ENCODE measurements around the gene ACOD1. TPM values are rescaled to one million over a fixed set of nuclear protein-coding genes. Genes with fewer than 3 reads are reported as not detected.

The ACOD1 gene
- total and polyA plus RNA-seq, 8 donors, result 1.6 TPM; not detected in 7

DNA sequence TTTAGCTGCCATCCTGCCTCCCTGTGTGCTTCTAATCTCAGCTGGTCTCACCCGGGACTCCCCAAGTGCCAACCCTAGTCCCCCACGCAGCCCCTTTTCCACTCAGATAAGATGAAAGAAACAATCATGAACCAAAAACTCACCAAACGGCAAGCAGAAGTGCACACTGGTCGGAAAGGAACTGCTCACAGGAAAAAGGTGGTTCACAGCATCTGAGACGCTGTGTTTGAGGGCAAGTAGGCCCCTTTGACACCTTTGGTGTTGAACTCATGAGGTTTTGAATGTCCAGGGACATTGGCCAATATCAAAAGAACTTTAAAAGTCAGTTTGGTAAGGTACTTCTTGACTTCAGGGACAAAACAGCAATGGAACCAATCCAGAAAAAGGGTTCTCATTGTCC, 20.4 kb upstream of the ACOD1 start:
- no peak for DNase-seq
- Histone ChIP-seq H3K4me3 (no peak overlapping the region), H3K9me3 (peaks cover 0 to 4% of the 10 kb centered on the region in 2 donors), H3K27me3 (no peaks in the 10 kb centered on the region), H3K36me3 (no peaks in the 10 kb centered on the region), H3K27ac (no peak overlapping the region), H3K4me1 (no peaks in the 10 kb centered on the region)
- intact Hi-C loops (cut with DNase I), result no loop called here
- no peak for ATAC-seq
- TF ChIP-seq, protein P1, sequence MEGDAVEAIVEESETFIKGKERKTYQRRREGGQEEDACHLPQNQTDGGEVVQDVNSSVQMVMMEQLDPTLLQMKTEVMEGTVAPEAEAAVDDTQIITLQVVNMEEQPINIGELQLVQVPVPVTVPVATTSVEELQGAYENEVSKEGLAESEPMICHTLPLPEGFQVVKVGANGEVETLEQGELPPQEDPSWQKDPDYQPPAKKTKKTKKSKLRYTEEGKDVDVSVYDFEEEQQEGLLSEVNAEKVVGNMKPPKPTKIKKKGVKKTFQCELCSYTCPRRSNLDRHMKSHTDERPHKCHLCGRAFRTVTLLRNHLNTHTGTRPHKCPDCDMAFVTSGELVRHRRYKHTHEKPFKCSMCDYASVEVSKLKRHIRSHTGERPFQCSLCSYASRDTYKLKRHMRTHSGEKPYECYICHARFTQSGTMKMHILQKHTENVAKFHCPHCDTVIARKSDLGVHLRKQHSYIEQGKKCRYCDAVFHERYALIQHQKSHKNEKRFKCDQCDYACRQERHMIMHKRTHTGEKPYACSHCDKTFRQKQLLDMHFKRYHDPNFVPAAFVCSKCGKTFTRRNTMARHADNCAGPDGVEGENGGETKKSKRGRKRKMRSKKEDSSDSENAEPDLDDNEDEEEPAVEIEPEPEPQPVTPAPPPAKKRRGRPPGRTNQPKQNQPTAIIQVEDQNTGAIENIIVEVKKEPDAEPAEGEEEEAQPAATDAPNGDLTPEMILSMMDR (IDR thresholded peaks at IDR 0.05), result no peak

DNA sequence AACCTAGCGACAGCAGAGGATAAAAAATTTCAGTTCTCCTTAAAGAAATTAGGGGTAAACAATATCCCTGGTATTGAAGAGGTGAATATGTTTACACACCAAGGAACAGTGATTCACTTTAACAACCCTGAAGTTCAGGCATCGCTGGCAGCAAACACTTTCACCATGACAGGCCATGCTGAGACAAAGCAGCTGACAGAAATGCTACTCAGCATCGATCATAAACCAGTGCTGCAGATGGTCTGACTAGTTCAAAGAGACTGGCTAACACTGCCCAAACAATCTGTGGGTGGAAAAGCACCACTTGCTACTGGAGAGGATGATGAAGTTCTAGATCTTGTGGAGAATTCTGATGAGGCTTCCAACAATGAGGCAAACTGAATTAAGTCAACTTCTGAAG, 19.9 kb upstream of the ACOD1 start:
- Histone ChIP-seq H3K36me3 (no peaks in the 10 kb centered on the region), H3K27me3 (no peaks in the 10 kb centered on the region), H3K9me3 (peaks cover 0 to 4% of the 10 kb centered on the region in 2 donors), H3K4me3 (no peak overlapping the region), H3K4me1 (no peaks in the 10 kb centered on the region), H3K27ac (no peak overlapping the region)
- TF ChIP-seq, protein P1 (IDR thresholded peaks at IDR 0.05), result no peak
- DNase-seq (no peak), ATAC-seq (no peak)
- intact Hi-C loops (cut with DNase I), result no loop called here

DNA sequence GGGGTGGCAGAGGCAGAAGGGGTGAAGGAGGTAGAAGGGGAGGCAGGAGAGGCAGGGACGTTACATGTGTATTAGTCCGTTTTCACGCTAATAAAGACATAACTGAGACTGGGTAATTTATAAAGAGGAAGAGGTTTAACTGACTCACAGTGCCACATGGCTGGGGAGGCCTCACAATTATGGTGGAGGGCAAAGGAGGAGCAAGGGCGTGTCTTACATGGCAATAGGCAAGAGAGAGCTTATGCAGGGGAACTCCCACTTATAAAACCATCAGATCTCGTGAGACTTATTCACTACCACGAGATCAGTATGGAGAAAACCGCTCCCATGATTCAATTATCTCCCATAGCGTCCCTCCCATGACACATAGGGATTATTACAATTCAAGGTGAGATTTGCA, 19.0 kb upstream of the ACOD1 start:
- intact Hi-C loops (cut with DNase I), result no loop called here
- H3K27me3 ChIP-seq, result no peaks in the 10 kb centered on the region
- H3K4me1 ChIP-seq, result no peaks in the 10 kb centered on the region
- ATAC-seq (no peak), DNase-seq (no peak)
- TF ChIP-seq, protein P1 (IDR thresholded peaks at IDR 0.05), result no peak
- no peaks in the 10 kb centered on the region for H3K36me3 ChIP-seq
- no peak overlapping the region for H3K4me3 ChIP-seq
- H3K27ac ChIP-seq, result no peak overlapping the region
- H3K9me3 ChIP-seq, result peaks cover 0 to 4% of the 10 kb centered on the region in 2 donors

DNA sequence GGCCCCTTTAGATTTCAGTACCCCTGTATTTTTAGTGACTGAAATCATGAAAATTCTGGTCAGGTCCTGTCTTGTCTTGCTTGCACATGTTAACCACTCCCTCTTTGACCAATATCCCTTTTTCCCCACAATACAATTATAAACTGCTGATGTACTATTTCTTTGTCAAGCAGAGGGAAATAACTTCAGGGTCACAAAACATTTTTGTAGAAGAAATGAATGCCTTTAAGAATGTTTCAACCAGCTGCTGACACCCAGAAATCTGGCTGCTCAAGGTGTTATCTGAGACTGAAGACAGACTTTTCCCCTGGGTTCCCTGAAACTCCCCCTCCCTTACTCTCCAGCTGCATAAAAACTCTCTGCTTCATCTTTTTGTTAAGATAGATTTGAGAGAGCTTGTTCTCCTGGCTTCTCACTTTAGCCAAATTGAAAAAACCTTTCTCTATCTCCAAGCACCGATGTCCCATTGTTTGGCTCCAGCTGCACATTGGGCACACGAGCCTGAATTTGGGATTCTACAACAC, 18.4 kb upstream of the ACOD1 start:
- ATAC-seq (no peak), DNase-seq (no peak)
- Histone ChIP-seq H3K36me3 (no peaks in the 10 kb centered on the region), H3K27me3 (no peaks in the 10 kb centered on the region), H3K27ac (no peak overlapping the region), H3K4me1 (no peaks in the 10 kb centered on the region), H3K4me3 (no peak overlapping the region), H3K9me3 (peaks cover 0 to 4% of the 10 kb centered on the region in 2 donors)
- intact Hi-C loops (cut with DNase I), result no loop called here
- TF ChIP-seq, protein P1 (IDR thresholded peaks at IDR 0.05), result no peak

DNA sequence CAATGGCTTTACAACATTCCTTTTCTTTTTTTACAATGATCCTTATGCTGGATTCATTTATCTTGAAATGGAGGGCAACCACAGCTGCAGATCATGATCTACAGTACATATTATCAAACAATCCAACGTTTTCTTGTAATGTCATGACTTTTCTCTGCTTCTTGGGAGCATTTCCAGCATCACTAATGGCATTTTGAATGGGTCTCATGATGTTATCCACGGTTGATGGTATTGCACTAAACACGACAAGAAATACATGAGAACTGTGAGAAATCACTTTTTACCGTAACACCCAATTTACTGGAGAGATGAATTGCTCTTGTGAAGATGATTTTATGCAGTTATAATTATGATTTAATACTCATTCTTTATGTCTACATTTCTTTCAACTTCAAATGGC, 16.2 kb upstream of the ACOD1 start:
- Histone ChIP-seq H3K4me1 (no peaks in the 10 kb centered on the region), H3K4me3 (no peak overlapping the region), H3K36me3 (no peaks in the 10 kb centered on the region), H3K9me3 (peaks cover 0 to 4% of the 10 kb centered on the region in 2 donors), H3K27me3 (no peaks in the 10 kb centered on the region), H3K27ac (no peak overlapping the region)
- no peak for DNase-seq
- intact Hi-C loops (cut with DNase I), result no loop called here
- ATAC-seq, result no peak
- TF ChIP-seq, protein P1 (IDR thresholded peaks at IDR 0.05), result no peak
